Eye (tissue), 1 donor: ENCODE results near the gene CIBAR2.

Experiments used
- DNase-seq: peaks from one replicate; pipeline ENCODE4 v3.0.0-alpha.2; 2015

CIBAR2 gene

GRCh38 chr16:85112364-85112763 is at the start of gene CIBAR2:
TSS of gene CIBAR2 (minus strand) at chr16:85112472. CDS start at chr16:85112352, 120 bp downstream.
- DNase-seq, result peak; percentile 85

- DNase-seq, result peak; percentile 29
Measured at GRCh38 chr16:85159179-85159980, 47.1 kb upstream of the CIBAR2 start.

GRCh38 chr16:85158743-85159178 is 46.5 kb upstream of the CIBAR2 start:
- DNase-seq, result peak; percentile 20

- peak; percentile 79 for DNase-seq
Measured at GRCh38 chr16:85157813-85158742, 45.8 kb upstream of the CIBAR2 start.

- no peak for DNase-seq
Measured at GRCh38 chr16:85157372-85157771, 45.1 kb upstream of the CIBAR2 start.

- no peak for DNase-seq
Measured at GRCh38 chr16:85156869-85157268, 44.6 kb upstream of the CIBAR2 start.

GRCh38 chr16:85156440-85156839 is 44.2 kb upstream of the CIBAR2 start:
- no peak for DNase-seq

GRCh38 chr16:85153656-85154091 is 41.4 kb upstream of the CIBAR2 start:
- no peak for DNase-seq

GRCh38 chr16:85153046-85153445 is 40.8 kb upstream of the CIBAR2 start:
- no peak for DNase-seq

GRCh38 chr16:85152414-85153030 is 40.2 kb upstream of the CIBAR2 start:
- DNase-seq, result peak; percentile 31

- DNase-seq, result peak; percentile 50
Measured at GRCh38 chr16:85151603-85152413, 39.5 kb upstream of the CIBAR2 start.

GRCh38 chr16:85151079-85151602 is 38.9 kb upstream of the CIBAR2 start:
- DNase-seq, result no peak

GRCh38 chr16:85150331-85150940 is 38.2 kb upstream of the CIBAR2 start:
- no peak for DNase-seq

GRCh38 chr16:85149776-85150175 is 37.5 kb upstream of the CIBAR2 start:
- peak; percentile 8 for DNase-seq

- DNase-seq, result peak; percentile 30
Measured at GRCh38 chr16:85148931-85149330, 36.7 kb upstream of the CIBAR2 start.

- peak; percentile 18 for DNase-seq
Measured at GRCh38 chr16:85146922-85147651, 34.8 kb upstream of the CIBAR2 start.

GRCh38 chr16:85146532-85146797 is 34.2 kb upstream of the CIBAR2 start:
- DNase-seq, result no peak

GRCh38 chr16:85145734-85146531 is 33.7 kb upstream of the CIBAR2 start:
- no peak for DNase-seq

- DNase-seq, result no peak
Measured at GRCh38 chr16:85145188-85145587, 32.9 kb upstream of the CIBAR2 start.
